Ishikawa (cell line): ENCODE data around the gene RASA2.

Source experiments
- CEBPB ChIP-seq: IDR thresholded peaks from 2 replicates; pipeline ENCODE4 v1.6.1; 2012
- CREB1 ChIP-seq: IDR thresholded peaks from 2 replicates; pipeline ENCODE4 v1.6.1; 2012; ENCODE audit warnings: low read depth
- EGR1 ChIP-seq: IDR thresholded peaks from 2 replicates; pipeline ENCODE4 v1.6.1; 2012
- EP300 ChIP-seq: IDR thresholded peaks from 2 replicates; pipeline ENCODE4 v1.6.1; 2012; ENCODE audit warnings: borderline replicate concordance
- FOXM1 ChIP-seq: IDR thresholded peaks from 2 replicates; pipeline ENCODE4 v1.6.1; 2012; ENCODE audit warnings: low read depth, borderline replicate concordance
- MAX ChIP-seq: IDR thresholded peaks from 2 replicates; pipeline ENCODE4 v1.6.1; 2012
- NFIC ChIP-seq: IDR thresholded peaks from 2 replicates; pipeline ENCODE4 v1.6.1; 2012
- RAD21 ChIP-seq: IDR thresholded peaks from 2 replicates; pipeline ENCODE4 v1.6.1; 2012; ENCODE audit warnings: low read depth
- TAF1 ChIP-seq: IDR thresholded peaks from 2 replicates; pipeline ENCODE4 v1.6.1; 2012; ENCODE audit warnings: low read depth, mild to moderate bottlenecking
- TCF12 ChIP-seq: IDR thresholded peaks from 2 replicates; pipeline ENCODE4 v1.6.1; 2012; ENCODE audit warnings: low read depth
- TEAD4 ChIP-seq: IDR thresholded peaks from 2 replicates; pipeline ENCODE4 v1.6.1; 2012
- USF1 ChIP-seq: IDR thresholded peaks from 2 replicates; pipeline ENCODE4 v1.6.1; 2012
- YY1 ChIP-seq: IDR thresholded peaks from 2 replicates; pipeline ENCODE4 v1.6.1; 2012; ENCODE audit warnings: low read depth
- ZBTB7A ChIP-seq: IDR thresholded peaks from 2 replicates; pipeline ENCODE4 v1.6.1; 2012; ENCODE audit warnings: low read depth
- TF ChIP-seq, protein P1 (sequence below): IDR thresholded peaks from 2 replicates; pipeline ENCODE4 v1.6.1; 2012; ENCODE audit warnings: low read depth, mild to moderate bottlenecking

The RASA2 gene

DNA sequence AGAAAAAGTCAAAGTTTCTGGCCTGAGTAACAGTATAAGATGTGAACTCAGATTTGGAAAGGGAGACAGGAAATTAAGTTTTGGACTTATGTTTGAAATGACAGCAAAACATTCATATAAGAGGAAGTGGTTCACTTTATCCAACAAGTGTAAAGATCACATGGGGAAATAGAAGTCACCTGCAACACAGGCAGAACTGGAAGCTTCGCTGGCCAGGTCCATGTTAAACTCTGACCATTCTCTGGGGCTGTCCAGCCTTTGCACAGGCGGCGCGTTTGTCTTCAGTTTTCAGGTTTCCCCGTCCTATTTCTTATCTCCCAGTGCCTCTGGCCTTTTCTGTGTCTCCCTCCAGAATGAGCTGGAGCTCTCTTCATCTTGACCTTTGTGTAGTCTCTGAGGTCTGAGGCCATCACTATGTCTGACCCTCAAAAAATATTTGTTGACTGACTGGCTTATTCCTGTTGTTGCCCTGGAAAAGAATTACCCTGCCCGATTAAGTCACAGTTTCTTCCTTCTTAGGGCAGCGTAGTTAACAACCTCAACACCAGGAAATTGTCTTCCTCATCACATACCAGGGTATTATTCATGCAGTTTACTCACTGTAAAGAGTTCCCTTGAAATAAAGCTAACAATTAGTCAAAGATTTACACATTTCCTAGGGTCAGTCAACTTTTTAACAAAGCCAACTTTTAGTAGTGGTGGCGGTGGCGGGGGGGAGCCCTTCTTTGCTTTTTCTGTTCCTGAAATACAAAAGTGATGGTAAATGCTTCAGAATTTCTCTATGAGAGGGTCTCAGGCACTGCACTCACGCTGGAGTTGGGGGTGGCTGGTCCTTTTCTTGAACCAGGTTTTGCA is 959 bp upstream of the RASA2 start:
- no peak for TF ChIP-seq EP300
- TF ChIP-seq TAF1 = no peak
- no peak for TF ChIP-seq FOXM1
- TF ChIP-seq TCF12 = no peak
- no peak for TF ChIP-seq MAX
- TF ChIP-seq, protein P1, sequence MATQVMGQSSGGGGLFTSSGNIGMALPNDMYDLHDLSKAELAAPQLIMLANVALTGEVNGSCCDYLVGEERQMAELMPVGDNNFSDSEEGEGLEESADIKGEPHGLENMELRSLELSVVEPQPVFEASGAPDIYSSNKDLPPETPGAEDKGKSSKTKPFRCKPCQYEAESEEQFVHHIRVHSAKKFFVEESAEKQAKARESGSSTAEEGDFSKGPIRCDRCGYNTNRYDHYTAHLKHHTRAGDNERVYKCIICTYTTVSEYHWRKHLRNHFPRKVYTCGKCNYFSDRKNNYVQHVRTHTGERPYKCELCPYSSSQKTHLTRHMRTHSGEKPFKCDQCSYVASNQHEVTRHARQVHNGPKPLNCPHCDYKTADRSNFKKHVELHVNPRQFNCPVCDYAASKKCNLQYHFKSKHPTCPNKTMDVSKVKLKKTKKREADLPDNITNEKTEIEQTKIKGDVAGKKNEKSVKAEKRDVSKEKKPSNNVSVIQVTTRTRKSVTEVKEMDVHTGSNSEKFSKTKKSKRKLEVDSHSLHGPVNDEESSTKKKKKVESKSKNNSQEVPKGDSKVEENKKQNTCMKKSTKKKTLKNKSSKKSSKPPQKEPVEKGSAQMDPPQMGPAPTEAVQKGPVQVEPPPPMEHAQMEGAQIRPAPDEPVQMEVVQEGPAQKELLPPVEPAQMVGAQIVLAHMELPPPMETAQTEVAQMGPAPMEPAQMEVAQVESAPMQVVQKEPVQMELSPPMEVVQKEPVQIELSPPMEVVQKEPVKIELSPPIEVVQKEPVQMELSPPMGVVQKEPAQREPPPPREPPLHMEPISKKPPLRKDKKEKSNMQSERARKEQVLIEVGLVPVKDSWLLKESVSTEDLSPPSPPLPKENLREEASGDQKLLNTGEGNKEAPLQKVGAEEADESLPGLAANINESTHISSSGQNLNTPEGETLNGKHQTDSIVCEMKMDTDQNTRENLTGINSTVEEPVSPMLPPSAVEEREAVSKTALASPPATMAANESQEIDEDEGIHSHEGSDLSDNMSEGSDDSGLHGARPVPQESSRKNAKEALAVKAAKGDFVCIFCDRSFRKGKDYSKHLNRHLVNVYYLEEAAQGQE = no peak
- TF ChIP-seq ZBTB7A = no peak
- no peak for TF ChIP-seq TEAD4

DNA sequence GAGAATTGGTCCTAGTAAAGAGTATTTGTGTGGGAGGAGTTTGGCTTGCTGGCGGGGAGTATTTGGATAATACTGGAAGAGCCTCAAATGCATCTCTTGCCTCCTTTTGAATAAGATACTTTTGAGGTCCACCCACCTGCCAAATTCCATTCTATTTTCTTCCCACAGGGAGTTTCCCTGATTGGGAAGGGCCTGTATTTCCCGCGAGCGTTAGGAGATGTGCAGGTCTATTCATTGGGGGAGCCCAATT is 406 bp upstream of the RASA2 start:
- no peak for TF ChIP-seq USF1
- no peak for TF ChIP-seq EGR1
- no peak for TF ChIP-seq MAX
- TF ChIP-seq EP300 = no peak
- no peak for TF ChIP-seq YY1
- no peak for TF ChIP-seq TAF1
- no peak for TF ChIP-seq TCF12
- no peak for TF ChIP-seq FOXM1
- no peak for TF ChIP-seq ZBTB7A
- TF ChIP-seq CREB1 = no peak
- no peak for TF ChIP-seq CEBPB
- TF ChIP-seq RAD21 = no peak
- no peak for TF ChIP-seq NFIC

- TF ChIP-seq ZBTB7A (peak; percentile 69; the same call in 1 of the 2 replicates), TAF1 (0 out of 2 replicates have a peak, but pooled peaks have one; percentile 34), EGR1 (peak; percentile 83), TCF12 (no peak), MAX (peak; percentile 61)
These were observed 860 bp downstream of the RASA2 start for GRCh38 chr3:141487521-141488252.

DNA sequence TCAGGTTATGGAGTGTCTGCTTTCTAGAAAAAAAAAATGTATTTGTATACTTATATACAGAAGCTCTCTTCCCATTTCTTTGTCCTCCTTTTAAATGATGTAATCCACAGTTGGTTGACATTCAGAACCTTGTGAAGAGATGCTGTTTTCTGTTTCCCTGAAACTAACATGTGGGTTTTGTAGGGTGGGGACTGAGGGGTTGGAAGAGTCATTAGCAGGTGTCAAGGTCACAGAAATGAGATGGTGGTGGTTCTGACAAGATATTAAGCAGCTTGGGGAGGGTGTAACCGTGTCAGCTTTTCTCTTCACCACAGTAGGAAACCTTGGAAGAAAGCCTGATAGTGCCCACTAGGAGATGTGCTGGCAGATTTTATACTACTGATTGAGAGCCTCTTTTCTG is 2.4 kb downstream of the RASA2 start:
- no peak for TF ChIP-seq TAF1
- TF ChIP-seq TEAD4 = no peak
- TF ChIP-seq EGR1 = no peak
- TF ChIP-seq ZBTB7A = no peak
- TF ChIP-seq RAD21 = no peak
- no peak for TF ChIP-seq TCF12
- no peak for TF ChIP-seq CEBPB
- no peak for TF ChIP-seq MAX
- no peak for TF ChIP-seq YY1
- TF ChIP-seq CREB1 = no peak
- no peak for TF ChIP-seq FOXM1
- no peak for TF ChIP-seq EP300
- TF ChIP-seq NFIC = no peak
- TF ChIP-seq, protein P1 = no peak
- no peak for TF ChIP-seq USF1

DNA sequence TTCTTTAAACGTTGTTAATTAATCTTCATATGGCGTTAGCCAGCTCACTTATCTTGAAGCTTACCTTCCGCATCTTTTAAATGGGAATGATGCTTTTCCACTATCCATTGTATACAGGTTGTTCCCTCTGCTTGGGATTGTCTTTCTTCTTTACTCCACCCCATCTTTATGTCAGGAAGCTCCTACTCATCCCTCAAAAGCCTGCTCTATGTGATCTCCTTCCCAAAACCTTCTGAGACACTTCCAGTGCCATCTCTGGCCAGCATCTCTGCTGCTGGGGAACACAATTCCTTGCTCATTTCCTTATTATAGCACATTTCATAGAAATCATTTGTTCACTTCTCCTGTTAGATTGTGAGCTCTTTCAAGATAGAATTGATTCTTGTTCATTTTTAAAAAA is 4.3 kb downstream of the RASA2 start:
- TF ChIP-seq CEBPB (no peak), CREB1 (no peak), YY1 (no peak), TEAD4 (no peak), FOXM1 (no peak), ZBTB7A (no peak), NFIC (no peak), MAX (no peak), USF1 (no peak), EP300 (no peak), RAD21 (no peak)
